ENCODE measurements around the gene CREBBP. TPM values are rescaled to one million over a fixed set of nuclear protein-coding genes. Genes with fewer than 3 reads are reported as not detected.

The CREBBP gene
- total and polyA plus RNA-seq, 9 of the 15 experiments (the other 6 are each of a cell fraction or from before 2014, with no cell fraction given), result 0.70 to 24.8 (median 5.6) TPM

- TF ChIP-seq UBTF (IDR thresholded peaks at IDR 0.05; ENCODE audit: borderline replicate concordance in 1 of 2, low read depth in 2 of 2, low read length in 2 of 2) (no peak), TAF1 (IDR thresholded peaks at IDR 0.05; ENCODE audit: control insufficient read depth, extremely low read depth, insufficient read depth, low read length, severe bottlenecking) (no peak), MAX (CRISPR knock-in tag; IDR thresholded peaks at IDR 0.05) (no peak), ARID3A (IDR thresholded peaks at IDR 0.05; ENCODE audit: borderline replicate concordance, low read depth, low read length) (no peak), MAFG (tag; conservative IDR thresholded peaks at IDR 0.05) (no peak), XRCC4 (IDR thresholded peaks at IDR 0.05; ENCODE audit: extremely low read depth, insufficient read depth, insufficient read length) (no peak), HNRNPL (IDR thresholded peaks at IDR 0.05; ENCODE audit: low read depth, low read length) (no peak)
Measured at GRCh38 chr16:3776316-3776715, 104.2 kb downstream of the CREBBP start (continued).

All from K562 (cell line).